Inferior parietal cortex (tissue), 1 donor: Measurements from ENCODE around the gene OR52A5.

Source experiments
- DNase-seq: peaks from one replicate; pipeline ENCODE4 v3.0.0-alpha.2; 2016; ENCODE audit errors: extremely low spot score

Gene OR52A5

GRCh38 chr11:5117588-5117987 is 20.6 kb downstream of the OR52A5 start:
- DNase-seq = no peak

DNA sequence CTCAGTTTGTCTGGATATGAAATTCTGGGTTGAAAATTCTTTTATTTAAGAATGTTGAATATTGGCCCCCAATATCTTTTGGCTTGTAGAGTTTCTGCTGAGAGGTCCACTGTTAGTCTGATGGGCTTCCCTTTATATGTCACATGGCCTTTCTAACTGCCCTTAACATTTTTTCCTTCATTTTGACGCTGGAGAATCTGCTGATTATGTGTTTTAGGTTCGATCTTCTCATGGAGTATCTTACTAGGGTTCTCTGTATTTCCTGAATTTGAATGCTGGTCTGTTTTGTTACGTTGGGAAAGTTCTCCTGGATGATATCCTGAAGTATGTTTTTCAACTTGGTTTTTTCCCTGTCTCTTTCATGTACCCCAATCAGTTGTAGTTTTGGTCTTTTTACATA is 22.8 kb downstream of the OR52A5 start:
- no peak for DNase-seq

DNA sequence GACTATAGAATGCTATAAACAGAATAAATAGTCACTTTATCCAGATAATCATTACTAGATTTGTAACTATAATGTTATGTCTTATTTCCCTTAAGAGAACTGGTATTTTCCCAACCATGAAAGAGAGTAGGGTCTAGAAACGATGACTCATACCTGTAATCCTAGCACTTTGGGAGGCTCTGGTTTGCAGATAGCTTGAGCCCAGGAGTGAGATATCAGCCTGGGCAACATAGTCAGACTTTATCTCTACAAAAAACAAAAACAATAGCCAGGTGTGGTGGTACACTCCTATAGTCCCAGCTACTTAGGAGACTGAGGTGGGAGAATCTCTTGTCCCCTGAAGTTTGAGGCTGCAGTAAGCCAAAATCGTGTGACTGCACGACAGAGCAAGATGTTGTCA is 30.9 kb downstream of the OR52A5 start:
- no peak for DNase-seq

GRCh38 chr11:5103066-5103465 is 35.1 kb downstream of the OR52A5 start:
- DNase-seq = no peak

DNA sequence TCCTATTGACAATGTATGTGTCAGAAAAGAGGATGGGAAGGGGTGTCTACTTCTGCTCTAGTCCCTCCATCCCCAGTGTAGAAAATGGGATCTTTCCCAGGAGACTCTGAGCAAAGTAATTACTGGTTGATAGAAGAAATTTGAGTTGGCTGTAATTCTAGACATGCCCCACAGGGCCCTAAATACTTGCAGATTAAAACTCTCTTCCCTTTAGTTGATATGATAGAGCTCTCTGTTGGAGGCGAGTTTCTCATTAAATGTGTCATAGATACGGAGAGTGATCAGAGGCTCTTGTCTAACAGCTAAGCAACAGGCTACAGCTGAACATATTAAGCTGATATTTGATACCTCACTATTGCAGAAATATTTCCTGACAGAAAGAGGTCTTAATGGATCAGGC is 35.9 kb downstream of the OR52A5 start:
- DNase-seq = no peak

- DNase-seq = no peak
Observed at GRCh38 chr11:5096011-5096410, 42.1 kb downstream of the OR52A5 start.

DNA sequence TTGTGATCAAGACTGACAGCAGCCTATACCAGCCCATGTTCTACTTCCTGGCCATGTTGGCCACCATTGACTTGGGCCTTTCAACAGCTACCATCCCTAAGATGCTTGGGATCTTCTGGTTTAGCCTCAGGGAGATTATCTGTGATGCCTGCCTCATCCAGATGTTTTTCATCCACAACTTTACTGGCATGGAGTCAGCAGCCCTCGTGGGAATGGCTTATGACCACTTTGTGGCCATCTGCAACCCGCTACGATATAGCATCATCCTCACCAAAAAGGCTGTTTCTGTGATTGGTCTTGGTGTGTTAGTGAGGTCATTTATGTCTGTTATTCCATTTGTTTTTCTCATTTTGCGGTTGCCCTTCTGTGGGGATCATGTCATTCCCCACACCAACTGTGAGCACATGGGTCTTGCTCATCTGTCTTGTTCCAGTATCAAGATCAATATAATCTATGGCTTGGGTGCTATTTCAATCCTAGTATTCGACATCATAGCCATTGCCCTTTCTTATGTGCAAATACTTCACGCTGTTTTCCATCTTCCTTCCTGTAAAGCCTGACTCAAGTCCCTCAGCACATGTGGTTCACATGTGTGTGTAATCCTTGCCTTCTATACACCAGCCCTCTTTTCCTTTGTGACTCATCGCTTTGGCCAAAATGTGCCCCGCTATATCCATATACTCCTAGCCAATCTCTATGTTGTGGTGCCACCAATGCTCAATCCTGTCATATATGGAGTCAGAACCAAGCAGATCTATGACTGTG is 45.2 kb downstream of the OR52A5 start:
- no peak for DNase-seq

GRCh38 chr11:5090668-5091067 is 47.5 kb downstream of the OR52A5 start:
- no peak for DNase-seq

DNA sequence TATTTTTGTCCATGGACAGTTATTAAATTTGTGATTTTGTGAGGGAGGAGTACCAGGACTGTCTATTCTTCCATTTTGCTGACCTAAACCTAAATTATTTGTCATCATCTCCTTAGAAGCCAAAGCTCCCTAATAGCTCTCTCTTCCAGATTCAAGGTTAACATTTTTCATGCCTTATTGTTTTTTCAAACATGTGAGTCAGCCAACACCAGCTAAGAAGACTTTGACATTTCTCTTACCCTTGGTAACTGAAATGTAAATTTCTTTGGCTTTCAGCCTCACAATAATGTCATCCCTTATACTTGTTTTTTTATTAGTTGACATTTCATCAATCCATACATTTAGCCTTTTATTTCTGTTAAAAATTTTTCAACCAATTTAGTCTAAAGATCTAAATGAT is 49.6 kb downstream of the OR52A5 start:
- no peak for DNase-seq

DNA sequence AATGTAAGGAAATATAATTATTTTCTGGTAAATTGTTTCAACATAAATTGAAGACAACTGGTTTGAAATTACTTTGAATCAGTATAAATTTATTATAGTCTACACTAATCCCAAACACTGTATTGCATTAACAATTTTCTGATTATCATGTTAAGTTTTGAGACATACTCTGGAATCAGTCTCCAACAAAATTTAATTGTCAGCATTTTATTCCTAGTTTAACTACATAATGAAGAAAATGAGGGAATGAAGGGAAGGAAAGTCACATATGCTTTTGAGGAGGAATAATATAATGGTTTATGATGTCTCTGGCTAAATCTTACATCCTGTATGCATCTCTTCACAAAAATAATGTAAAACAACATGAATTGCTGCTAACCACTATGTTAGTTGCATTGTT is 54.6 kb downstream of the OR52A5 start:
- DNase-seq = no peak

GRCh38 chr11:5081405-5081804 is 56.8 kb downstream of the OR52A5 start:
- no peak for DNase-seq
